Neural cell (in vitro differentiated cells): Measurements from ENCODE around the gene CGGBP1. TPM values are rescaled to one million over a fixed set of nuclear protein-coding genes. Genes with fewer than 3 reads are reported as not detected.
A peak's percentile ranks its signal among the peaks of the same experiment; 100 is the strongest.

Experiments
- H2AFZ ChIP-seq: fragments of 200-600, 300-800 bp; sonication (generic), shearing (Covaris generic); 2 replicates; pipeline ENCODE4 v1.6.0; 2014; ENCODE audit warnings: low read depth, mild to moderate bottlenecking, antibody characterized with exemption, low read length, moderate library complexity
- H3F3A ChIP-seq: fragments of 200-600 bp; shearing (Covaris generic); 2 replicates; pipeline ENCODE4 v1.6.1; 2016; ENCODE audit warnings: mild to moderate bottlenecking, moderate library complexity, mixed read lengths, antibody characterized with exemption, low read length; ENCODE audit not compliant: insufficient read depth, poor library complexity, severe bottlenecking
- H3K27ac ChIP-seq: fragments of 200-600, 300-800 bp; sonication (generic), shearing (Covaris generic); 2 replicates; pipeline ENCODE4 v1.5.1; 2014; ENCODE audit warnings: mild to moderate bottlenecking, low read length, moderate library complexity
- H3K27me3 ChIP-seq: fragments of 300-800, 200-600 bp; sonication (generic), shearing (Covaris generic); 2 replicates; pipeline ENCODE4 v1.6.0; 2014; ENCODE audit warnings: mild to moderate bottlenecking, low read depth, low read length, moderate library complexity; ENCODE audit not compliant: insufficient read depth
- H3K36me3 ChIP-seq: fragments of 300-800, 200-600 bp; sonication (generic), shearing (Covaris generic); 2 replicates; pipeline ENCODE4 v1.5.1; 2014; ENCODE audit warnings: mild to moderate bottlenecking, antibody characterized with exemption, low read length, moderate library complexity; ENCODE audit not compliant: insufficient read depth
- H3K4me2 ChIP-seq: fragments of 300-800, 200-600 bp; sonication (generic), shearing (Covaris generic); 2 replicates; pipeline ENCODE4 v1.6.0; 2014; ENCODE audit warnings: mild to moderate bottlenecking, low read length
- H3K4me3 ChIP-seq: fragments of 300-800, 200-600 bp; sonication (generic), shearing (Covaris generic); 2 replicates; pipeline ENCODE4 v1.5.1; 2014; ENCODE audit warnings: mild to moderate bottlenecking, low read length, moderate library complexity
- H3K79me2 ChIP-seq: fragments of 200-600 bp; shearing (Covaris generic); replicated peaks from 2 replicates; pipeline ENCODE4 v1.6.0; 2014; ENCODE audit warnings: mild to moderate bottlenecking, low read length, moderate library complexity; ENCODE audit not compliant: insufficient read depth
- H3K9ac ChIP-seq: fragments of 300-800, 200-600 bp; sonication (generic), shearing (Covaris generic); 2 replicates; pipeline ENCODE4 v1.6.1; 2016; ENCODE audit warnings: mild to moderate bottlenecking, low read length, mixed read lengths
- H3K9me2 ChIP-seq: fragments of 200-600 bp; shearing (Covaris generic); 2 replicates; pipeline ENCODE4 v1.6.1; 2016; ENCODE audit warnings: mild to moderate bottlenecking, low read length, mixed read lengths; ENCODE audit not compliant: insufficient read depth
- H3K9me3 ChIP-seq: fragments of 200-600, 300-800 bp; sonication (generic), shearing (Covaris generic); 2 replicates; pipeline ENCODE4 v1.6.1; 2016; ENCODE audit warnings: mild to moderate bottlenecking, mixed run types, low read length, moderate library complexity, mixed read lengths
- H4K20me1 ChIP-seq: fragments of 200-600 bp; shearing (Covaris generic); 2 replicates; pipeline ENCODE4 v1.6.1; 2016; ENCODE audit warnings: mild to moderate bottlenecking, mixed run types; ENCODE audit not compliant: insufficient read depth
- EP300 ChIP-seq: fragments of 450-650 bp; conservative IDR thresholded peaks from 2 replicates; pipeline ENCODE4 v1.6.1; 2014; ENCODE audit warnings: antibody characterized with exemption, mild to moderate bottlenecking, moderate library complexity; ENCODE audit not compliant: poor library complexity, severe bottlenecking
- EZH2 ChIP-seq: fragments of 200-600, 300-800 bp; shearing (Covaris generic), sonication (generic); IDR thresholded peaks from 2 replicates; pipeline ENCODE4 v1.6.1; 2014; ENCODE audit warnings: antibody characterized with exemption, low read length, borderline replicate concordance, mild to moderate bottlenecking; ENCODE audit not compliant: insufficient read depth, poor library complexity, severe bottlenecking
- MXI1 ChIP-seq: fragments of 450-650 bp; conservative IDR thresholded peaks from 2 replicates; pipeline ENCODE4 v1.6.1; 2014; ENCODE audit warnings: antibody characterized with exemption, mild to moderate bottlenecking; ENCODE audit not compliant: poor library complexity, severe bottlenecking
- POLR2AphosphoS5 ChIP-seq: IDR thresholded peaks from 2 replicates; pipeline ENCODE4 v1.6.1; 2012
- RAD21 ChIP-seq: fragments of 450-650 bp; conservative IDR thresholded peaks from 2 replicates; pipeline ENCODE4 v1.6.1; 2014; ENCODE audit warnings: antibody characterized with exemption, mild to moderate bottlenecking, moderate library complexity
- SMC3 ChIP-seq: fragments of 450-650 bp; conservative IDR thresholded peaks from 2 replicates; pipeline ENCODE4 v1.6.1; 2014; ENCODE audit warnings: antibody characterized with exemption, mild to moderate bottlenecking, moderate library complexity; ENCODE audit not compliant: poor library complexity
- TAF1 ChIP-seq: IDR thresholded peaks from 2 replicates; pipeline ENCODE4 v1.6.1; 2012; ENCODE audit warnings: low read depth
- polyA minus RNA-seq: library from RNA; depleted of rRNA, polyadenylated mRNA; stranded (reverse); fragments of >200 nt; gene quantifications from 2 replicates; pipeline ENCODE4 v1.2.3, GENCODE V29; 2014
- polyA plus RNA-seq: library from polyadenylated mRNA; depleted of rRNA; stranded (reverse); fragments of >200 nt; gene quantifications from 2 replicates; pipeline ENCODE4 v1.2.3, GENCODE V29; 2014
- TF ChIP-seq, protein P1 (sequence below): IDR thresholded peaks from 2 replicates; pipeline ENCODE4 v1.6.1; 2012; ENCODE audit warnings: borderline replicate concordance
- TF ChIP-seq, protein P2 (sequence below): fragments of 450-650 bp; IDR thresholded peaks from 2 replicates; pipeline ENCODE4 v1.5.1; 2014; ENCODE audit warnings: antibody characterized with exemption, mild to moderate bottlenecking, moderate library complexity; ENCODE audit not compliant: poor library complexity, severe bottlenecking

Gene CGGBP1, protein sequence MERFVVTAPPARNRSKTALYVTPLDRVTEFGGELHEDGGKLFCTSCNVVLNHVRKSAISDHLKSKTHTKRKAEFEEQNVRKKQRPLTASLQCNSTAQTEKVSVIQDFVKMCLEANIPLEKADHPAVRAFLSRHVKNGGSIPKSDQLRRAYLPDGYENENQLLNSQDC
- polyA plus RNA-seq (120 and 139 TPM in 2 replicates), polyA minus RNA-seq (153 and 181 TPM in 2 replicates)

DNA sequence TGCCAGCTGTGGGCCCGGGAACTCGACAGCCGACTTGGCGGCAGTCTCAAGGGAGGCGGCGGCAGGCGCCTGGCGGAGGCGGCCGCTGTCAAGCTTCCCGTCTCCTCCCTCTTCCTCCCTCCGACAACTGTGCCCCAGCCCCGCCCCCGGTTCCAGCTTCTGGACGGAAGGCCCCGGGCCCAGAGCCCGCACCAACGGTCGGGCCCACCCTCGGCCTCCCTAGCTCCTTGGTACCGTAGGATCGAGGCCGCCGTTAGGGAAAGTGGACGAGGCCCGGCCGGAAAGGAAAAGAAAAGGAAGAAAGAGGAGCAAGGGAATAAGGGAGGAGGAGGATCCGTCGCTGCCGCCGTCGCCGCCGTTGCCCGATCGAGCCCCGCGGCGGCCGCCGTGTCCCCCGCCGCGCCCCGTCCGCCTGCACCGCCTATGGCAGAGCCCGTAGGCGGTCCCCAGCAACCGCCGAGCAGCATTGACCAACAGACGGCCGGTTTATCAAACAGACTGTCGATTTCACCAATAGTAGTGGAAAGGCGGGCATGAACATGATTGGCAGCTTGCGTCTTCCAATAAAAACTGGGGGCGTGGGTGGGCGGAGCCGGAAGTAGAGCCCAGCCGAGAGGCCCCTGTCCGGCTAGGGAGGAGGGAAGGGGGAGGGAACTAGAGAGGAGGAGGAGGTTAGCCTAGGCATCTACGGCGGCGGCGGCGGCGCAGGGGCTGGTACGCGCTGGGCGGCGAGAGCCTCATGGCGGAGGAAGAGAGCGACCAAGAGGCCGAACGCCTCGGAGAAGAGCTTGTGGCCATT is at the start of gene CGGBP1, which contains the start of gene ZNF654:
Gene CGGBP1 (minus strand): TSS at position 425 of the 799 bp plus-strand sequence. CDS start 3,029 bp downstream, outside the sequence.
Gene ZNF654 (plus strand): TSS at position 675 of the 799 bp plus-strand sequence. CDS start 65 bp downstream, at position 740.
- peaks cover 4% of the 10 kb centered on the region for H3F3A ChIP-seq
- peak within 1 kb of the TSS; percentile 84 for H2AFZ ChIP-seq
- peaks cover 16% of the 10 kb centered on the region for H3K36me3 ChIP-seq
- no peaks in the 10 kb centered on the region for H3K9me2 ChIP-seq
- H3K9me3 ChIP-seq = no peaks in the 10 kb centered on the region
- H3K79me2 ChIP-seq = peaks cover 62% of the 10 kb centered on the region
- peak within 1 kb of the TSS; percentile 93 for H3K4me2 ChIP-seq
- H3K9ac ChIP-seq = peak within 1 kb of the TSS; percentile 89
- H3K4me3 ChIP-seq = peak within 1 kb of the TSS; percentile 83
- TF ChIP-seq MXI1 (peak; percentile 66), RAD21 (no peak), EP300 (no peak), TAF1 (no peak), POLR2AphosphoS5 (peak; percentile 89), EZH2 (no peak), SMC3 (peak; percentile 7)
- TF ChIP-seq, protein P1, sequence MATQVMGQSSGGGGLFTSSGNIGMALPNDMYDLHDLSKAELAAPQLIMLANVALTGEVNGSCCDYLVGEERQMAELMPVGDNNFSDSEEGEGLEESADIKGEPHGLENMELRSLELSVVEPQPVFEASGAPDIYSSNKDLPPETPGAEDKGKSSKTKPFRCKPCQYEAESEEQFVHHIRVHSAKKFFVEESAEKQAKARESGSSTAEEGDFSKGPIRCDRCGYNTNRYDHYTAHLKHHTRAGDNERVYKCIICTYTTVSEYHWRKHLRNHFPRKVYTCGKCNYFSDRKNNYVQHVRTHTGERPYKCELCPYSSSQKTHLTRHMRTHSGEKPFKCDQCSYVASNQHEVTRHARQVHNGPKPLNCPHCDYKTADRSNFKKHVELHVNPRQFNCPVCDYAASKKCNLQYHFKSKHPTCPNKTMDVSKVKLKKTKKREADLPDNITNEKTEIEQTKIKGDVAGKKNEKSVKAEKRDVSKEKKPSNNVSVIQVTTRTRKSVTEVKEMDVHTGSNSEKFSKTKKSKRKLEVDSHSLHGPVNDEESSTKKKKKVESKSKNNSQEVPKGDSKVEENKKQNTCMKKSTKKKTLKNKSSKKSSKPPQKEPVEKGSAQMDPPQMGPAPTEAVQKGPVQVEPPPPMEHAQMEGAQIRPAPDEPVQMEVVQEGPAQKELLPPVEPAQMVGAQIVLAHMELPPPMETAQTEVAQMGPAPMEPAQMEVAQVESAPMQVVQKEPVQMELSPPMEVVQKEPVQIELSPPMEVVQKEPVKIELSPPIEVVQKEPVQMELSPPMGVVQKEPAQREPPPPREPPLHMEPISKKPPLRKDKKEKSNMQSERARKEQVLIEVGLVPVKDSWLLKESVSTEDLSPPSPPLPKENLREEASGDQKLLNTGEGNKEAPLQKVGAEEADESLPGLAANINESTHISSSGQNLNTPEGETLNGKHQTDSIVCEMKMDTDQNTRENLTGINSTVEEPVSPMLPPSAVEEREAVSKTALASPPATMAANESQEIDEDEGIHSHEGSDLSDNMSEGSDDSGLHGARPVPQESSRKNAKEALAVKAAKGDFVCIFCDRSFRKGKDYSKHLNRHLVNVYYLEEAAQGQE = no peak
- TF ChIP-seq, protein P2, sequence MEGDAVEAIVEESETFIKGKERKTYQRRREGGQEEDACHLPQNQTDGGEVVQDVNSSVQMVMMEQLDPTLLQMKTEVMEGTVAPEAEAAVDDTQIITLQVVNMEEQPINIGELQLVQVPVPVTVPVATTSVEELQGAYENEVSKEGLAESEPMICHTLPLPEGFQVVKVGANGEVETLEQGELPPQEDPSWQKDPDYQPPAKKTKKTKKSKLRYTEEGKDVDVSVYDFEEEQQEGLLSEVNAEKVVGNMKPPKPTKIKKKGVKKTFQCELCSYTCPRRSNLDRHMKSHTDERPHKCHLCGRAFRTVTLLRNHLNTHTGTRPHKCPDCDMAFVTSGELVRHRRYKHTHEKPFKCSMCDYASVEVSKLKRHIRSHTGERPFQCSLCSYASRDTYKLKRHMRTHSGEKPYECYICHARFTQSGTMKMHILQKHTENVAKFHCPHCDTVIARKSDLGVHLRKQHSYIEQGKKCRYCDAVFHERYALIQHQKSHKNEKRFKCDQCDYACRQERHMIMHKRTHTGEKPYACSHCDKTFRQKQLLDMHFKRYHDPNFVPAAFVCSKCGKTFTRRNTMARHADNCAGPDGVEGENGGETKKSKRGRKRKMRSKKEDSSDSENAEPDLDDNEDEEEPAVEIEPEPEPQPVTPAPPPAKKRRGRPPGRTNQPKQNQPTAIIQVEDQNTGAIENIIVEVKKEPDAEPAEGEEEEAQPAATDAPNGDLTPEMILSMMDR = peak; percentile 30
- H3K27ac ChIP-seq = peak within 1 kb of the TSS; percentile 87
- H3K27me3 ChIP-seq = no peaks in the 10 kb centered on the region
- no peaks in the 10 kb centered on the region for H4K20me1 ChIP-seq

DNA sequence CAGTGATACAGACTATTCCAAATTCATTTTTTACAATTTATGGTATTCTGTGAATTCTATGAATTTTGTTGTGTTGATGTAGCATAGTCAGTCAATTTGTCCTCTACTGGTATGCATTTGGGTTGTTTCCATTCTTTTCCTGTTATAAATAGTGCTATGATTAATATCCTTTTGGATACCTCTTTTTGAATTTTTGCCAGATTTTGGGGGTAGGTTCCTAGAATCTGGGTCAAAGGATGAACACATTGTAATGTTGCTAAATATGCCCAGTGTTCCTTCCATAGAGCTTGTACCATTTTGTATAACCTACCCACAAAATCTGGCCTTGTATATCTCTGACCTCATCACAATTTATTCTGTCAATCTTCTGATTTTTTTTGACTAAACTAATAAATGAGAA is 46.5 kb upstream of the CGGBP1 start:
- no peak overlapping the region for H3K4me2 ChIP-seq
- no peak overlapping the region for H3K27ac ChIP-seq

More for the DNA sequence above, 46.5 kb upstream of the CGGBP1 start:
- no peaks in the 10 kb centered on the region for H3K9me3 ChIP-seq
- no peaks in the 10 kb centered on the region for H3K36me3 ChIP-seq
- no peaks in the 10 kb centered on the region for H3K9me2 ChIP-seq
- H3F3A ChIP-seq = no peaks in the 10 kb centered on the region
- TF ChIP-seq SMC3 = no peak
- TF ChIP-seq, protein P1 = no peak
- TF ChIP-seq MXI1 = no peak
- TF ChIP-seq EP300 = no peak
- TF ChIP-seq RAD21 = no peak
- TF ChIP-seq, protein P2 = no peak
- no peak for TF ChIP-seq TAF1
- no peak for TF ChIP-seq EZH2
- no peak for TF ChIP-seq POLR2AphosphoS5
- no peaks in the 10 kb centered on the region for H3K79me2 ChIP-seq
- no peaks in the 10 kb centered on the region for H4K20me1 ChIP-seq
- H2AFZ ChIP-seq = no peak overlapping the region
- no peak overlapping the region for H3K9ac ChIP-seq
- no peaks in the 10 kb centered on the region for H3K27me3 ChIP-seq
- no peak overlapping the region for H3K4me3 ChIP-seq
